ENCODE results near the gene RHBG. TPM values are rescaled to one million over a fixed set of nuclear protein-coding genes. Genes with fewer than 3 reads are reported as not detected.
"Not testable (repeated sequence)": the region's sequence is repeated elsewhere in the genome, so short reads cannot be mapped to it uniquely, and the experiment has no call there.

RHBG gene
- total RNA-seq, 1 donor from 2014 or later, result not detected

DNA sequence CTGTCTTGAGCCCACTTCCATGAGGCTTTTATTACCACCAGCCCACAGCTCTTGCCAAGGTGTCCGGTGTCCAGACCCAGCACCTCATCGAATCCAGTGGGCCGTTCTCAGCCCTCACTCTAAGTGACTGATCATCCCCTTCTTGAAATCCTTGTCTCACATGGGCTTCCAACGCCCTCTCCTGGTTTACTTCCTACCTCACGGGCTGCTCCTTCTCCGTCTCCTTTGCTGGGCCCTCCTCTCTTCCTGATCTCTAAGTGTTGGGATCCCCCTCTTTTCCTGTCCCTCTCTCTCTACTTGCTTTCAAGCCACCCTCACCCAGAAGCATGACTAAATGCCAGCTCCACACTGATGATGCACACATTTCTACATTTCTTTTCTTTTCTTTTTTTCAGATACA lies 9.0 kb upstream of the RHBG start:
- Histone ChIP-seq H3K4me1 (ENCODE audit: control insufficient read depth in 3 of 3, insufficient read depth in 3 of 3, low read length in 3 of 3) (peaks cover 0 to 4% (median 4%) of the 10 kb centered on the region in 3 donors), H3K4me3 (ENCODE audit: low read length in 3 of 3) (no peak overlapping the region), H3K9ac (ENCODE audit: low read depth in 1 of 3, low read length in 3 of 3) (no peak overlapping the region), H3K9me3 (ENCODE audit: control insufficient read depth in 3 of 3, low read length in 3 of 3) (no peaks in the 10 kb centered on the region), H3K27me3 (ENCODE audit: control insufficient read depth in 3 of 3, insufficient read depth in 3 of 3, low read length in 3 of 3) (peaks cover 26 to 34% (median 29%) of the 10 kb centered on the region in 3 donors), H3K36me3 (ENCODE audit: control insufficient read depth in 3 of 3, insufficient read depth in 3 of 3, low read length in 3 of 3) (no peaks in the 10 kb centered on the region), H3K27ac (ENCODE audit: low read depth, low read length) (no peak overlapping the region)

DNA sequence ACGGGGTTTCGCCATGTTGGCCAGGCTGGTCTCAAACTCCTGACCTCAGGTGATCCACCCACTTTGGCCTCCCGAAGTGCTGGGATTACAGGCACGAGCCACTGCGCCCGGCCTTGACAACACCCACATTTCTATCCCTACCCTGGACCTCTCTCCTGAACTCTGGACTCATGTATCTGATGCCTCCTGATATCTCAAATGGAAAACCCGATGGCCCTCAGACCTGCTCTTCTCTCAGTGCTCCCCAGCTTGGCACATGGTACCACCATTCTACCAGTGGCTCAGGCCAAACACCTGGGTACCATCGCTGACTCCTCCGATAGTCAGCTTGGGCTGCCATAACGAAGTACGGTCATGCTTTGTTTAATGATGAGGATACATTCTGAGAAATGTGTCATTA lies 8.5 kb upstream of the RHBG start:
- H3K9me3 ChIP-seq (ENCODE audit: control insufficient read depth in 3 of 3, low read length in 3 of 3), result no peaks in the 10 kb centered on the region
- peaks cover 0 to 4% (median 4%) of the 10 kb centered on the region in 3 donors for H3K4me1 ChIP-seq (ENCODE audit: control insufficient read depth in 3 of 3, insufficient read depth in 3 of 3, low read length in 3 of 3)
- peaks cover 26 to 37% (median 35%) of the 10 kb centered on the region in 3 donors for H3K27me3 ChIP-seq (ENCODE audit: control insufficient read depth in 3 of 3, insufficient read depth in 3 of 3, low read length in 3 of 3)
- H3K4me3 ChIP-seq (ENCODE audit: low read length in 3 of 3), result no peak overlapping the region
- no peak overlapping the region for H3K9ac ChIP-seq (ENCODE audit: low read depth in 1 of 3, low read length in 3 of 3)
- no peaks in the 10 kb centered on the region for H3K36me3 ChIP-seq (ENCODE audit: control insufficient read depth in 3 of 3, insufficient read depth in 3 of 3, low read length in 3 of 3)
- H3K27ac ChIP-seq (ENCODE audit: low read depth, low read length), result no peak overlapping the region

- Histone ChIP-seq H3K4me1 (ENCODE audit: control insufficient read depth in 3 of 3, insufficient read depth in 3 of 3, low read length in 3 of 3) (peaks cover 7 to 11% (median 8%) of the 10 kb centered on the region in 3 donors), H3K4me3 (ENCODE audit: low read length in 3 of 3) (no peak overlapping the region), H3K27me3 (ENCODE audit: control insufficient read depth in 3 of 3, insufficient read depth in 3 of 3, low read length in 3 of 3) (peaks cover 24 to 41% (median 34%) of the 10 kb centered on the region in 3 donors)
Observed at GRCh38 chr1:156365754-156366153, 3.3 kb upstream of the RHBG start.

GRCh38 chr1:156366378-156367166 lies 2.4 kb upstream of the RHBG start:
- Histone ChIP-seq H3K27ac (ENCODE audit: low read depth, low read length) (no peak overlapping the region), H3K27me3 (ENCODE audit: control insufficient read depth in 3 of 3, insufficient read depth in 3 of 3, low read length in 3 of 3) (peaks cover 27 to 43% (median 34%) of the 10 kb centered on the region in 3 donors), H3K9ac (ENCODE audit: low read depth in 1 of 3, low read length in 3 of 3) (no peak overlapping the region), H3K4me3 (ENCODE audit: low read length in 3 of 3) (no peak overlapping the region), H3K9me3 (ENCODE audit: control insufficient read depth in 3 of 3, low read length in 3 of 3) (no peaks in the 10 kb centered on the region), H3K36me3 (ENCODE audit: control insufficient read depth in 3 of 3, insufficient read depth in 3 of 3, low read length in 3 of 3) (no peaks in the 10 kb centered on the region), H3K4me1 (ENCODE audit: control insufficient read depth in 3 of 3, insufficient read depth in 3 of 3, low read length in 3 of 3) (peaks cover 7 to 11% (median 8%) of the 10 kb centered on the region in 3 donors)

More at GRCh38 chr1:156365754-156366153, 3.3 kb upstream of the RHBG start:
- Histone ChIP-seq H3K36me3 (ENCODE audit: control insufficient read depth in 3 of 3, insufficient read depth in 3 of 3, low read length in 3 of 3) (no peaks in the 10 kb centered on the region), H3K9me3 (ENCODE audit: control insufficient read depth in 3 of 3, low read length in 3 of 3) (no peaks in the 10 kb centered on the region), H3K27ac (ENCODE audit: low read depth, low read length) (no peak overlapping the region), H3K9ac (ENCODE audit: low read depth in 1 of 3, low read length in 3 of 3) (no peak overlapping the region)

DNA sequence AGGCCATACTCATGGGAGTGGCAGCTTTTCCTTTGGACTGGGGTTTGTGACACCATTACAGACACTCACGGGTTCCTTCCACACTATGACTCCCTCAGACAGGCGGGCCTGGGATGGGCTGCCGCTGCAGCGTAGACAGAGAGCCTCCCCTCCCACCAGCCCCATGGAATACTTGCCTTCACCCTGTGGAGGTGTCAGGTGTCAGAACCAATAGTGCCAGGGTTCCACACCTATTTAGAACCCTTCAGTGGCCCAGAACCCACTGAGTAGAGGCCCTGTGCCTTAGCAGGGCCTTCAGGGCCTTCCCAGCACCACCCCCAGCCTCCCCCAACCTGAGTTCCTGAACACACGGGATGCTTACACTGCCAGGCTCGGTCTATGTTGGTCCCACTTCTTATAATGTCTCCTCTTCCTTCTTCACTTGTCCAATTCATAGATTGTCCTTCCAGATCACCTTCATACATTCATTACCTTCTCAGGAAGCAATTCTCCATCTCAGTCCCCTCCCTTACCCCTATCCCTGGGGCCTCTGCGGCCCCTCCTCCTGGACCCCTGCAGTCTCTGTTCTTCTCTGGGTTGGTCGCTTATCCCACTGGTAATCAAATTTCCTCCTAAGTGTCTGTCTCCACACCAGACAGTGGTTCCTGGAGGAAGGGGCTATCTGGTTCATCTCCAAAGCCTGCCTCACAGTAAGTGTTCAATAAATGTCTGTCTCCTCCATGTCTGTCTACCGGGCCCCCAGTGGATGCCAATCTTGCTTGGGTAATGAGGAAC lies 1.4 kb upstream of the RHBG start:
- no peak overlapping the region for H3K9ac ChIP-seq (ENCODE audit: low read depth in 1 of 3, low read length in 3 of 3)
- H3K4me3 ChIP-seq (ENCODE audit: low read length in 3 of 3), result no peak overlapping the region
- H3K4me1 ChIP-seq (ENCODE audit: control insufficient read depth in 3 of 3, insufficient read depth in 3 of 3, low read length in 3 of 3), result peaks cover 7 to 11% (median 8%) of the 10 kb centered on the region in 3 donors
- peaks cover 27 to 49% (median 34%) of the 10 kb centered on the region in 3 donors for H3K27me3 ChIP-seq (ENCODE audit: control insufficient read depth in 3 of 3, insufficient read depth in 3 of 3, low read length in 3 of 3)
- no peak overlapping the region for H3K27ac ChIP-seq (ENCODE audit: low read depth, low read length)
- H3K9me3 ChIP-seq (ENCODE audit: control insufficient read depth in 3 of 3, low read length in 3 of 3), result no peaks in the 10 kb centered on the region
- no peaks in the 10 kb centered on the region for H3K36me3 ChIP-seq (ENCODE audit: control insufficient read depth in 3 of 3, insufficient read depth in 3 of 3, low read length in 3 of 3)

- peaks cover 27 to 54% (median 34%) of the 10 kb centered on the region in 3 donors for H3K27me3 ChIP-seq (ENCODE audit: control insufficient read depth in 3 of 3, insufficient read depth in 3 of 3, low read length in 3 of 3)
- H3K4me3 ChIP-seq (ENCODE audit: low read length in 3 of 3), result no peak overlapping the region
- no peaks in the 10 kb centered on the region for H3K9me3 ChIP-seq (ENCODE audit: control insufficient read depth in 3 of 3, low read length in 3 of 3)
- H3K36me3 ChIP-seq (ENCODE audit: control insufficient read depth in 3 of 3, insufficient read depth in 3 of 3, low read length in 3 of 3), result no peaks in the 10 kb centered on the region
- no peak overlapping the region for H3K9ac ChIP-seq (ENCODE audit: low read depth in 1 of 3, low read length in 3 of 3)
- H3K4me1 ChIP-seq (ENCODE audit: control insufficient read depth in 3 of 3, insufficient read depth in 3 of 3, low read length in 3 of 3), result peaks cover 7 to 11% (median 8%) of the 10 kb centered on the region in 3 donors
- H3K27ac ChIP-seq (ENCODE audit: low read depth, low read length), result no peak overlapping the region
Observed at GRCh38 chr1:156368157-156368658, 803 bp upstream of the RHBG start.

DNA sequence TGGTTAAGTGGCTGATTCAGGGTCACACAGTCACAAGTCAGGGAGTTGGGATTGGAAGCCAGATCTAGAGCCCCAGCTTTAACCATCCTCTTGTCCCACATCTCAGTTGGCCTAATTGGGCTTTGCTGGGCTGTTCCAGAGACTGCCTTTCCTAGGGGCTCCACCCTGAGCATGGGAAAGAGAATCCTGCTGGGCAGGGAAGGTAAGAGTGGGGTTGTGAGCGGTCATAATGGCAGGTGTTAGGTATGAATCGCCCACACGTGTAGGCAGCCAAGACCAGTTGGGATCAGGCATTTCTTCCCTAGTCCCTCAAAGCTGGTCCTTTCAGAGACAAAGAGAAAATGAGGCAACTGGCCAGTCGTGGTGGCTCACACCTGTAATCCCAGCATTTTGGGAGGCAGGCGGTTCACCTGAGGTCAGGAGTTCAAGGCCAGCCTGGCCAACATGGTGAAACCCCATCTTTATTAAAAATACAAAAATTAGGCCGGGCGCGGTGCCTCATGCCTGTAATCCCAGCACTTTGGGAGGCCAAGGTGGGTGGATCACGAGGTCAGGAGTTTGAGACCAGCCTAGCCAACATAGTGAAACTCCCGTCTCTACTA lies 775 bp downstream of the RHBG start:
- Histone ChIP-seq H3K4me1 (ENCODE audit: control insufficient read depth in 3 of 3, insufficient read depth in 3 of 3, low read length in 3 of 3) (peaks cover 7 to 11% (median 8%) of the 10 kb centered on the region in 3 donors), H3K27me3 (ENCODE audit: control insufficient read depth in 3 of 3, insufficient read depth in 3 of 3, low read length in 3 of 3) (peaks cover 20 to 45% (median 21%) of the 10 kb centered on the region in 3 donors)
- not testable (repeated sequence) for H3K9me3 ChIP-seq (ENCODE audit: control insufficient read depth in 3 of 3, low read length in 3 of 3); H3K9ac ChIP-seq (ENCODE audit: low read depth in 1 of 3, low read length in 3 of 3); H3K27ac ChIP-seq (ENCODE audit: low read depth, low read length); H3K36me3 ChIP-seq (ENCODE audit: control insufficient read depth in 3 of 3, insufficient read depth in 3 of 3, low read length in 3 of 3); H3K4me3 ChIP-seq (ENCODE audit: low read length in 3 of 3)

DNA sequence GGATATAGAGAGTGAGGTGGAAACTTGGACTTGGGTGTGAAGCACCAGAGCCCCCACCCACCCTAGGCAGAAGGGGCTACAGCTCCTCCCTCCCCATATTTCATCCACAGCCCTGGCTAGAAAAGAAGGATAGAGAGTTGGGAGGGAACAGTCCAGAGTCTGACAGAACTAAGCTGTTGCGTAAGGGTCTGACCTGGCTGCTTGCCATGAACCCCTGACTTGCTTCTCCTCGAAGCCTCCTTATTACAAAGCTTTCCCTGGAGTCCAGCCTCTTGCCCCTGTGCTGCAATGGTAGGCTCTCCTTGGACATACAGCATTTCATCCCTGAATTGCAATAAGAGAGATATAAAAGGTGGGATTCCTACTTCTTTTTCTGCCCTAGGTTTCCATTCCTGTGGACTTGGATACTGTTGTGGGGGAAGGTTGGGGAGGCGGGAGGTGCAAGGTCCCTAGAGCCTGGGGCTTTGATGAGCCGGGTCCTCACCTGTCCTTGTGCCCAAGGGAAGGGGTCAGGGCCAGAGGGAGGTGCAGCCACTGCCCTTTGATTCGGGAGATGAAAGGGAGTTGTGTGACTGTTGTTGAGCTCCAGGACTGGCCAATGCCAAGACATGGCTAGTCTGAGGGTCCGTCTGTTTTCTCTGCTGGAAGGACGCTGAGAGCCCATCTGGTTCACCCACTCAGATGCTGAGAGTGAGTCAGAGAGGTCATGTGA lies 2.7 kb downstream of the RHBG start:
- no peaks in the 10 kb centered on the region for H3K36me3 ChIP-seq (ENCODE audit: control insufficient read depth in 3 of 3, insufficient read depth in 3 of 3, low read length in 3 of 3)
- peaks cover 16 to 33% (median 20%) of the 10 kb centered on the region in 3 donors for H3K27me3 ChIP-seq (ENCODE audit: control insufficient read depth in 3 of 3, insufficient read depth in 3 of 3, low read length in 3 of 3)
- no peaks in the 10 kb centered on the region for H3K9me3 ChIP-seq (ENCODE audit: control insufficient read depth in 3 of 3, low read length in 3 of 3)
- no peak overlapping the region for H3K4me3 ChIP-seq (ENCODE audit: low read length in 3 of 3)
- H3K4me1 ChIP-seq (ENCODE audit: control insufficient read depth in 3 of 3, insufficient read depth in 3 of 3, low read length in 3 of 3), result peaks cover 7 to 11% (median 8%) of the 10 kb centered on the region in 3 donors
- H3K9ac ChIP-seq (ENCODE audit: low read depth in 1 of 3, low read length in 3 of 3), result no peak overlapping the region
- no peak overlapping the region for H3K27ac ChIP-seq (ENCODE audit: low read depth, low read length)

- Histone ChIP-seq H3K9ac (ENCODE audit: low read depth in 1 of 3, low read length in 3 of 3) (no peak overlapping the region), H3K27ac (ENCODE audit: low read depth, low read length) (no peak overlapping the region), H3K27me3 (ENCODE audit: control insufficient read depth in 3 of 3, insufficient read depth in 3 of 3, low read length in 3 of 3) (peaks cover 16 to 33% (median 18%) of the 10 kb centered on the region in 3 donors), H3K4me3 (ENCODE audit: low read length in 3 of 3) (no peak overlapping the region), H3K4me1 (ENCODE audit: control insufficient read depth in 3 of 3, insufficient read depth in 3 of 3, low read length in 3 of 3) (peaks cover 7 to 11% (median 8%) of the 10 kb centered on the region in 3 donors), H3K9me3 (ENCODE audit: control insufficient read depth in 3 of 3, low read length in 3 of 3) (no peaks in the 10 kb centered on the region), H3K36me3 (ENCODE audit: control insufficient read depth in 3 of 3, insufficient read depth in 3 of 3, low read length in 3 of 3) (no peaks in the 10 kb centered on the region)
Observed at GRCh38 chr1:156372265-156372586, 3.2 kb downstream of the RHBG start.
